Measurements from ENCODE around the gene TPX2. TPM values are rescaled to one million over a fixed set of nuclear protein-coding genes. Genes with fewer than 3 reads are reported as not detected.

The TPX2 gene
- total and polyA plus RNA-seq, 2 donors (not counting 1 experiment from before 2014, with no cell fraction given) = 0.30 to 0.31 TPM

GRCh38 chr20:31760519-31761240, 21.6 kb downstream of the TPX2 start:
- no peak overlapping the region for H3K27ac ChIP-seq (ENCODE audit: low read length in 2 of 2)
- H3K4me3 ChIP-seq (ENCODE audit: control extremely low read depth in 1 of 5, extremely low read depth in 1 of 5, insufficient read depth in 1 of 5, low read depth in 2 of 5, low read length in 4 of 5) = no peak overlapping the region
- TF ChIP-seq EZH2 (IDR thresholded peaks at IDR 0.05; ENCODE audit: borderline replicate concordance, insufficient read depth, low read depth, low read length, poor library complexity, severe bottlenecking) (no peak), CTCF (IDR thresholded peaks at IDR 0.05) (no peak)
- no peaks in the 10 kb centered on the region for H3K36me3 ChIP-seq (replicated peaks in 1 of 2; ENCODE audit: control extremely low read depth in 1 of 2, control insufficient read depth in 1 of 2, extremely low read depth in 1 of 2, insufficient read depth in 2 of 2, low read length in 1 of 2)
- ChIA-PET CTCF (no interaction called here), POLR2A (no interaction called here)
- no peaks in the 10 kb centered on the region for H3K4me1 Mint-ChIP-seq
- H3K9ac ChIP-seq (ENCODE audit: low read length) = no peak overlapping the region
- no peak overlapping the region for H3K27ac Mint-ChIP-seq
- H3K9me3 ChIP-seq (ENCODE audit: control extremely low read depth in 1 of 3, control insufficient read depth in 2 of 3, insufficient read depth in 1 of 3, low read length in 2 of 3) = no peaks in the 10 kb centered on the region
- intact Hi-C loops (cut with micrococcal nuclease) = no loop called here
- H2AFZ ChIP-seq (ENCODE audit: insufficient read depth, low read depth, low read length, poor library complexity, severe bottlenecking) = no peak overlapping the region
- H3K79me2 ChIP-seq (ENCODE audit: control insufficient read depth, insufficient read depth, low read length) = peaks cover 4% of the 10 kb centered on the region
- H3K4me1 ChIP-seq (ENCODE audit: control insufficient read depth in 2 of 2, insufficient read depth in 2 of 2, low read length in 2 of 2) = no peaks in the 10 kb centered on the region
- peaks cover 3% of the 10 kb centered on the region for H3K9me3 Mint-ChIP-seq (ENCODE audit: insufficient read depth)
- WGBS (ENCODE audit: insufficient coverage) = 95% methylated on average over 5 of the region's 6 CpGs
- no peak for DNase-seq
- no peaks in the 10 kb centered on the region for H4K20me1 ChIP-seq (ENCODE audit: control insufficient read depth, insufficient read depth, low read length, poor library complexity, severe bottlenecking)
- no peaks in the 10 kb centered on the region for H3K27me3 Mint-ChIP-seq
- no peak for ATAC-seq (ENCODE audit: low read depth)
- H3K27me3 ChIP-seq (replicated peaks in 1 of 4; ENCODE audit: control extremely low read depth in 1 of 4, control insufficient read depth in 3 of 4, insufficient read depth in 4 of 4, low read length in 3 of 4) = no peaks in the 10 kb centered on the region
- no peak overlapping the region for H3K4me2 ChIP-seq (replicated peaks; ENCODE audit: low read depth, low read length, poor library complexity, severe bottlenecking)
- no peak overlapping the region for H3K4me3 Mint-ChIP-seq

- DNase-seq = no peak
- H3K4me1 ChIP-seq (ENCODE audit: control insufficient read depth in 2 of 2, insufficient read depth in 2 of 2, low read length in 2 of 2) = no peaks in the 10 kb centered on the region
- Mint-ChIP-seq H3K27me3 (no peaks in the 10 kb centered on the region), H3K9me3 (ENCODE audit: insufficient read depth) (peaks cover 3% of the 10 kb centered on the region), H3K4me1 (no peaks in the 10 kb centered on the region), H3K27ac (no peak overlapping the region), H3K4me3 (no peak overlapping the region)
- no peaks in the 10 kb centered on the region for H3K79me2 ChIP-seq (ENCODE audit: control insufficient read depth, insufficient read depth, low read length)
- intact Hi-C loops (cut with micrococcal nuclease) = no loop called here
- no peak for ATAC-seq (ENCODE audit: low read depth)
- H3K9ac ChIP-seq (ENCODE audit: low read length) = no peak overlapping the region
- ChIA-PET CTCF (no interaction called here), POLR2A (no interaction called here)
- H3K9me3 ChIP-seq (ENCODE audit: control extremely low read depth in 1 of 3, control insufficient read depth in 2 of 3, insufficient read depth in 1 of 3, low read length in 2 of 3) = no peaks in the 10 kb centered on the region
- TF ChIP-seq CTCF (IDR thresholded peaks at IDR 0.05) (no peak), EZH2 (IDR thresholded peaks at IDR 0.05; ENCODE audit: borderline replicate concordance, insufficient read depth, low read depth, low read length, poor library complexity, severe bottlenecking) (no peak)
- H3K27me3 ChIP-seq (replicated peaks in 1 of 4; ENCODE audit: control extremely low read depth in 1 of 4, control insufficient read depth in 3 of 4, insufficient read depth in 4 of 4, low read length in 3 of 4) = no peaks in the 10 kb centered on the region
- no peak overlapping the region for H3K27ac ChIP-seq (ENCODE audit: low read length in 2 of 2)
- no peaks in the 10 kb centered on the region for H4K20me1 ChIP-seq (ENCODE audit: control insufficient read depth, insufficient read depth, low read length, poor library complexity, severe bottlenecking)
- H2AFZ ChIP-seq (ENCODE audit: insufficient read depth, low read depth, low read length, poor library complexity, severe bottlenecking) = no peak overlapping the region
- H3K4me3 ChIP-seq (ENCODE audit: control extremely low read depth in 1 of 5, extremely low read depth in 1 of 5, insufficient read depth in 1 of 5, low read depth in 2 of 5, low read length in 4 of 5) = no peak overlapping the region
- H3K36me3 ChIP-seq (replicated peaks in 1 of 2; ENCODE audit: control extremely low read depth in 1 of 2, control insufficient read depth in 1 of 2, extremely low read depth in 1 of 2, insufficient read depth in 2 of 2, low read length in 1 of 2) = no peaks in the 10 kb centered on the region
- no CpG with 5 or more reads among the region's 2 CpGs for WGBS (ENCODE audit: insufficient coverage)
- no peak overlapping the region for H3K4me2 ChIP-seq (replicated peaks; ENCODE audit: low read depth, low read length, poor library complexity, severe bottlenecking)
Measured at GRCh38 chr20:31764641-31765305, 25.7 kb downstream of the TPX2 start.

All from B cell (primary cell).